ENCODE measurements around the gene SESN2.

DNA sequence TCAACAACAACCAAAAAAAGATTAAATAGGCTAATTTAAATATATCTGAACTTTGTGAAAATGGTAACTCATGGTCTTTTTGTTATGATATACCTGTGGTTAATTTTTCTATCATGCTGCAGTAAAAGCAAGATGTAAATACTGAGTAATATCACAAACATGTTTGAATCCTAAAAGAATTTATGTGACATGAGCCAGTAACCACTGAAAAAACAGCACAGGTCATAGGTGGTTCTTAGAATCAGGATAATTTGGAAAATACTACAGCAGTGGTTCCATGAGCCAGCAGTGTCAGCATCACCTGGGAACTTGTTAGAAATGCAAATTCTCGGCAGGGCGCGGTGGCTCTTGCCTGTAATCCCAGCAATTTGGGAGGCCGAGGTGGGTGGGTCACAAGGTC, 19.3 kb upstream of the SESN2 start:
- TF ChIP-seq POLR2A (IDR thresholded peaks at IDR 0.05; ENCODE audit: low read depth, low read length) (no peak), POLR2AphosphoS5 (IDR thresholded peaks at IDR 0.05; ENCODE audit: low read depth, low read length) (no peak)

Data from GM12892 (cell line).